Measurements from ENCODE around the gene FXYD1.
A peak's percentile ranks its signal among the peaks of the same experiment; 100 is the strongest.

The FXYD1 gene

GRCh38 chr19:35108730-35109129 lies 29.9 kb upstream of the FXYD1 start:
- no peak for DNase-seq

- DNase-seq: no peak
Measured at GRCh38 chr19:35109395-35110112, 29.1 kb upstream of the FXYD1 start.

- no peak for DNase-seq
Measured at GRCh38 chr19:35110974-35111373, 27.6 kb upstream of the FXYD1 start.

- no peak for DNase-seq
Measured at GRCh38 chr19:35112995-35113688, 25.5 kb upstream of the FXYD1 start.

- peak; percentile 6 for DNase-seq
Measured at GRCh38 chr19:35114353-35115176, 24.1 kb upstream of the FXYD1 start.

- DNase-seq: no peak
Measured at GRCh38 chr19:35115177-35115951, 23.3 kb upstream of the FXYD1 start, which contains the start of gene FXYD3. Gene FXYD3, plus strand, starts transcription at chr19:35115823. Its CDS starts 3,554 bp downstream, at chr19:35119377.

GRCh38 chr19:35116072-35116801 lies 22.4 kb upstream of the FXYD1 start:
- no peak for DNase-seq

- DNase-seq: no peak
Measured at GRCh38 chr19:35117116-35117515, 21.5 kb upstream of the FXYD1 start.

GRCh38 chr19:35117799-35118198 lies 20.8 kb upstream of the FXYD1 start:
- no peak for DNase-seq

GRCh38 chr19:35118268-35119020 lies 20.2 kb upstream of the FXYD1 start:
- no peak for DNase-seq

- no peak for DNase-seq
Measured at GRCh38 chr19:35119091-35119490, 19.5 kb upstream of the FXYD1 start.

- DNase-seq: no peak
Measured at GRCh38 chr19:35119578-35120155, 19.0 kb upstream of the FXYD1 start.

- DNase-seq: no peak
Measured at GRCh38 chr19:35120492-35120891, 18.1 kb upstream of the FXYD1 start.

GRCh38 chr19:35120898-35121297 lies 17.7 kb upstream of the FXYD1 start:
- DNase-seq: no peak

- DNase-seq: no peak
Measured at GRCh38 chr19:35122687-35123551, 15.7 kb upstream of the FXYD1 start.

- no peak for DNase-seq
Measured at GRCh38 chr19:35123573-35123972, 15.1 kb upstream of the FXYD1 start.

- peak; percentile 83 for DNase-seq
Measured at GRCh38 chr19:35124098-35125060, 14.2 kb upstream of the FXYD1 start.

GRCh38 chr19:35125270-35125717 lies 13.3 kb upstream of the FXYD1 start:
- no peak for DNase-seq
